Measurements from ENCODE around the gene PRSS36. TPM values are rescaled to one million over a fixed set of nuclear protein-coding genes. Genes with fewer than 3 reads are reported as not detected.

Gene PRSS36
- total RNA-seq, 1 donor from 2014 or later: 0.74 TPM

DNA sequence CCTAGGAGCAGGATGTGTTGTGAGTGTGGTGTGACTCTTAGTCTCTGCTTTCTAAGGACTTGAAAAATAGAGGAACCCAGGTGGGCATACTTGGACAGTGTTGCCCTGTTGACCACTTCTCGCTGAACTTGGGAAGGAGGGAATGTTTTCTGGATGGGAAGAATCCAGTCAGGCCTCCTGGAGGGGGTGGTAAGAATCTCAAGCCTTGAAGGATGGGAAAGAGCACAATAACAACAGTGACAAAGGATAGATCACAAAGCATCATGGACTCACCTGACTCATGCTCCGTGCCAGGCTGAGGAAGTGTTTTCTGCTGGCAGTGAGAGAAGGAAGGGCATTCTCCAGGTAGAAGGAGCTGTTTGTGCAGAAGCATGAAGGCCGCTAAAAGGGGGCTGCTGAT lies 24.0 kb downstream of the PRSS36 start:
- TF ChIP-seq, protein P1, sequence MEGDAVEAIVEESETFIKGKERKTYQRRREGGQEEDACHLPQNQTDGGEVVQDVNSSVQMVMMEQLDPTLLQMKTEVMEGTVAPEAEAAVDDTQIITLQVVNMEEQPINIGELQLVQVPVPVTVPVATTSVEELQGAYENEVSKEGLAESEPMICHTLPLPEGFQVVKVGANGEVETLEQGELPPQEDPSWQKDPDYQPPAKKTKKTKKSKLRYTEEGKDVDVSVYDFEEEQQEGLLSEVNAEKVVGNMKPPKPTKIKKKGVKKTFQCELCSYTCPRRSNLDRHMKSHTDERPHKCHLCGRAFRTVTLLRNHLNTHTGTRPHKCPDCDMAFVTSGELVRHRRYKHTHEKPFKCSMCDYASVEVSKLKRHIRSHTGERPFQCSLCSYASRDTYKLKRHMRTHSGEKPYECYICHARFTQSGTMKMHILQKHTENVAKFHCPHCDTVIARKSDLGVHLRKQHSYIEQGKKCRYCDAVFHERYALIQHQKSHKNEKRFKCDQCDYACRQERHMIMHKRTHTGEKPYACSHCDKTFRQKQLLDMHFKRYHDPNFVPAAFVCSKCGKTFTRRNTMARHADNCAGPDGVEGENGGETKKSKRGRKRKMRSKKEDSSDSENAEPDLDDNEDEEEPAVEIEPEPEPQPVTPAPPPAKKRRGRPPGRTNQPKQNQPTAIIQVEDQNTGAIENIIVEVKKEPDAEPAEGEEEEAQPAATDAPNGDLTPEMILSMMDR (IDR thresholded peaks at IDR 0.05; ENCODE audit: unreplicated experiment): no peak
- DNase-seq (ENCODE audit: low spot score): no peak

DNA sequence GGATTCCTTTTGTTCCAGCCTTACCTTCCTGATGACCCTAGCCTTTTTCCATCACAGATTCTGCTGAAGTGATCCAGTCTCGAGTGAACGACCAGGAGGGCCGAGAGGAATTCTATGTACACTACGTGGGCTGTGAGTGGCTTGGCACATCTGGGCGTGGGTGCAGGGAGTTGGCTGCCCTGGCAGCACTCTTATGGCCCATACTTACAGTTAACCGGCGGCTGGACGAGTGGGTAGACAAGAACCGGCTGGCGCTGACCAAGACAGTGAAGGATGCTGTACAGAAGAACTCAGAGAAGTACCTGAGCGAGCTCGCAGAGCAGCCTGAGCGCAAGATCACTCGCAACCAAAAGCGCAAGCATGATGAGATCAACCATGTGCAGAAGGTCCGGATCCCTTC lies 29.7 kb downstream of the PRSS36 start:
- H3K27me3 Mint-ChIP-seq (ENCODE audit: unreplicated experiment): peaks cover 14% of the 10 kb centered on the region
- peaks cover 8% of the 10 kb centered on the region for H3K4me1 Mint-ChIP-seq (ENCODE audit: unreplicated experiment)
- H3K4me3 Mint-ChIP-seq (ENCODE audit: unreplicated experiment): no peak overlapping the region
- DNase-seq (ENCODE audit: low spot score): no peak
- H3K9me3 Mint-ChIP-seq (ENCODE audit: unreplicated experiment): no peaks in the 10 kb centered on the region
- peaks cover 29% of the 10 kb centered on the region for H3K36me3 Mint-ChIP-seq (ENCODE audit: low read depth, unreplicated experiment)
- no peak overlapping the region for H3K27ac Mint-ChIP-seq (ENCODE audit: unreplicated experiment)
- TF ChIP-seq, protein P1 (IDR thresholded peaks at IDR 0.05; ENCODE audit: unreplicated experiment): no peak

More for the DNA sequence above, 24.0 kb downstream of the PRSS36 start:
- H3K27me3 Mint-ChIP-seq (ENCODE audit: unreplicated experiment): peaks cover 2% of the 10 kb centered on the region
- peaks cover 3% of the 10 kb centered on the region for H3K4me1 Mint-ChIP-seq (ENCODE audit: unreplicated experiment)
- H3K27ac Mint-ChIP-seq (ENCODE audit: unreplicated experiment): no peak overlapping the region
- H3K4me3 Mint-ChIP-seq (ENCODE audit: unreplicated experiment): peak overlapping the region; percentile 44
- peaks cover 36% of the 10 kb centered on the region for H3K36me3 Mint-ChIP-seq (ENCODE audit: low read depth, unreplicated experiment)
- H3K9me3 Mint-ChIP-seq (ENCODE audit: unreplicated experiment): no peaks in the 10 kb centered on the region

DNA sequence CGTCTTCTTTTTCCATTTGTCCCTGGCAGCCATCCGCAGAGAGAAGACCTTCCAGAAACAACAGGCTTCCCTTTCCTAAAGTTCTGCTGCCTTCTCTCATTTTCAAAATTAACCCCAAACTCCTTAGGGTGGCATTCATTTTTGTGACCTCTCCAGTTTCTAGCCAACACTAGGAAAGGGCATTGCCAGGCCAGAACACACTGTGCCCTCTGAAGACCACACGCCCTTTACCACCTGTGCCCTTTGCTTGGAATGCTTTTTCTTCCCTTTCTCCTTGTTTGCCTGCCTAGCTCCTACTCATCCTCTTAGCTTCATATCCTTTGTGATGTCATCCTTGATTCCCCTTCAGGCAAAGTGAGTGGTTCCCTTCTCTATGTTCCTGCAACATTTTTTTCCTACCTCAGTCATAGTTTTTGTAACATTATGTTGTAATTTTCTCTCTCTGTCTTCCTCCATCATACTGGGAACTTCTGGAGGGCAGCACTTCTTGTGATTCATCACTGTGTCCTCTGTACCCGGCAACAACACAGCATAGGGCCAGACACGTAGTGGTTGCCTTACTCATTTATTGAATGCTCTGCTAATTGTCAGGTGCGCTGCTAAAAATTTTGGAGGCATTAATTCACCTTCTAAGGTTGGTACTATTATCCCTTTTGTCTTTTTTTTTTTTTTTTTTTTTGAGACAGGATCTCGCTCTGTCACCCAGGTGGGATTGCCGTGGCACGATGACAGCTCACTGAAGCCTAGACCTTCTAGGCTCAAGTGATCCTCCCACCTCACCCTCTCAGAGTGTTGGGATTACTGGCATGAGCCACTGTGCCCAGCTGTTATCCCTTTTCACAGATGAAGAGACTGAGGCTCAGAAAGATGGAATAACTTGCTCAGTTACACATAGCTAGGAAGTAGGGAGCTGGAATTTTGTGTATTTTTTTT lies 31.4 kb downstream of the PRSS36 start:
- peak overlapping the region; percentile 88 for H3K4me3 Mint-ChIP-seq (ENCODE audit: unreplicated experiment)
- H3K4me1 Mint-ChIP-seq (ENCODE audit: unreplicated experiment): peaks cover 15% of the 10 kb centered on the region
- no peak for DNase-seq (ENCODE audit: low spot score)
- peak overlapping the region; percentile 86 for H3K27ac Mint-ChIP-seq (ENCODE audit: unreplicated experiment)
- TF ChIP-seq, protein P1 (IDR thresholded peaks at IDR 0.05; ENCODE audit: unreplicated experiment): no peak
- H3K27me3 Mint-ChIP-seq (ENCODE audit: unreplicated experiment): peaks cover 17% of the 10 kb centered on the region
- no peaks in the 10 kb centered on the region for H3K9me3 Mint-ChIP-seq (ENCODE audit: unreplicated experiment)
- H3K36me3 Mint-ChIP-seq (ENCODE audit: low read depth, unreplicated experiment): peaks cover 25% of the 10 kb centered on the region

DNA sequence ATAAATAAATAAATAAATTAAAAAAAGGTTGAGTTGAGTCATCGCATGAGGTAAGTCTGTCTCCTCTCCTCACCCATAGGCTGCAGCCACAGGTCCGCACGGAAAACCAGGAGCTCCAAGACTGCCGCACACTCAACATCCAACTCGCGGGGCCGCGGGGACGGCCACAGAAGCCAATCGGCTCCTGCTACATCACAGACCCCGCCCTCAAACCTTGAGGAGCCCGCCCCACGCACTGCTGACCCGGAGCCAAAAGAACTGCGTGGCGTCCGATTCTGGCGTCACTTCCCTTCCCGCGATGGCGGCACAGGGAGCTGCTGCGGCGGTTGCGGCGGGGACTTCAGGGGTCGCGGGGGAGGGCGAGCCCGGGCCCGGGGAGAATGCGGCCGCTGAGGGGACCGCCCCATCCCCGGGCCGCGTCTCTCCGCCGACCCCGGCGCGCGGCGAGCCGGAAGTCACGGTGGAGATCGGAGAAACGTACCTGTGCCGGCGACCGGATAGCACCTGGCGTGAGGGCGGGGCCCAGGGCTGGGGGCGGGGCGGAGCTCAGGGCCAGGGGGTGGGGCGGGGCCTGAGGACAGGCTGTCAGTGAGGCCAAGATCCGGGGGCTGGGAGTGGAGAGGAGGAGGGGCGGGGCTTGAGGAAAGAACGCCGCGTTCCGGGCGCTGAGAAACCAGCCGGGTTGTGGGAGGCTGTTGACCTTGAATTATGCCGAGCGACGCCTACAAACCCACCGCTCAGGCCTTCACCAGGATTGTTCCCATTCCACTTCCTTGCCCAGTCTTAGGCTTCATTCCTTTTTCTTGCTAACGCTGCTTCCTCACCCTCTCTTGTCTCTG lies 32.3 kb downstream of the PRSS36 start, which contains the start of gene KAT8:
KAT8 (plus strand) TSS at position 281 of the 839 bp plus-strand sequence; CDS start at position 299, 18 bp downstream.
- Mint-ChIP-seq H3K4me1 (ENCODE audit: unreplicated experiment) (peaks cover 15% of the 10 kb centered on the region), H3K36me3 (ENCODE audit: low read depth, unreplicated experiment) (peaks cover 27% of the 10 kb centered on the region), H3K4me3 (ENCODE audit: unreplicated experiment) (peak within 1 kb of the TSS; percentile 88), H3K9me3 (ENCODE audit: unreplicated experiment) (no peaks in the 10 kb centered on the region), H3K27me3 (ENCODE audit: unreplicated experiment) (peaks cover 17% of the 10 kb centered on the region), H3K27ac (ENCODE audit: unreplicated experiment) (peak within 1 kb of the TSS; percentile 86)
- TF ChIP-seq, protein P1 (IDR thresholded peaks at IDR 0.05; ENCODE audit: unreplicated experiment): no peak
- DNase-seq (ENCODE audit: low spot score): peak; percentile 95

Data from endothelial cell (in vitro differentiated cells).